ENCODE results near the gene RASSF7. TPM values are rescaled to one million over a fixed set of nuclear protein-coding genes. Genes with fewer than 3 reads are reported as not detected.

The RASSF7 gene
- total RNA-seq, 1 experiment from 2014 or later = 13.8 TPM

GRCh38 chr11:559020-559620 lies 1.6 kb upstream of the RASSF7 start:
- no peak overlapping the region for H3K9ac ChIP-seq (ENCODE audit: low read length)
- H3K4me1 ChIP-seq (ENCODE audit: low read length) = peaks cover 30% of the 10 kb centered on the region
- no peak for DNase-seq
- H3K27me3 ChIP-seq (ENCODE audit: low read length) = no peaks in the 10 kb centered on the region
- 0 out of 2 replicates have a peak, but pooled peaks cover 4% of the 10 kb centered on the region for H3K79me2 ChIP-seq (ENCODE audit: low read length)
- no peak overlapping the region for H3K4me3 ChIP-seq (ENCODE audit: low read length)
- peak overlapping the region; percentile 87 for H3K4me2 ChIP-seq (ENCODE audit: low read depth, low read length, poor library complexity, severe bottlenecking)
- H3K27ac ChIP-seq (ENCODE audit: low read length) = no peak overlapping the region
- H2AFZ ChIP-seq (ENCODE audit: low read length) = no peak overlapping the region
- no peaks in the 10 kb centered on the region for H3K9me2 ChIP-seq (replicated peaks; ENCODE audit: insufficient read depth, low read length)
- H3K9me3 ChIP-seq (ENCODE audit: low read length) = no peaks in the 10 kb centered on the region
- peaks cover 10% of the 10 kb centered on the region; the same call in 1 of the 2 replicates for H4K20me1 ChIP-seq (ENCODE audit: insufficient read depth, low read depth, low read length)
- H3K36me3 ChIP-seq (ENCODE audit: insufficient read depth, low read length) = no peaks in the 10 kb centered on the region

GRCh38 chr11:559712-560304 lies 962 bp upstream of the RASSF7 start:
- Histone ChIP-seq H3K9me3 (ENCODE audit: low read length) (no peaks in the 10 kb centered on the region), H4K20me1 (ENCODE audit: insufficient read depth, low read depth, low read length) (peaks cover 12% of the 10 kb centered on the region; the same call in 1 of the 2 replicates), H3K27ac (ENCODE audit: low read length) (no peak overlapping the region), H3K4me3 (ENCODE audit: low read length) (peak overlapping the region; percentile 79), H3K4me1 (ENCODE audit: low read length) (peaks cover 23% of the 10 kb centered on the region), H3K4me2 (ENCODE audit: low read depth, low read length, poor library complexity, severe bottlenecking) (peak overlapping the region; percentile 87), H3K79me2 (ENCODE audit: low read length) (0 out of 2 replicates have a peak, but pooled peaks cover 4% of the 10 kb centered on the region), H2AFZ (ENCODE audit: low read length) (no peak overlapping the region; the same call in 1 of the 2 replicates), H3K9ac (ENCODE audit: low read length) (peak overlapping the region; percentile 69), H3K9me2 (replicated peaks; ENCODE audit: insufficient read depth, low read length) (no peaks in the 10 kb centered on the region), H3K36me3 (ENCODE audit: insufficient read depth, low read length) (no peaks in the 10 kb centered on the region), H3K27me3 (ENCODE audit: low read length) (no peaks in the 10 kb centered on the region)
- DNase-seq = no peak

GRCh38 chr11:561148-562003 lies 606 bp downstream of the RASSF7 start:
- Histone ChIP-seq H4K20me1 (ENCODE audit: insufficient read depth, low read depth, low read length) (peaks cover 17% of the 10 kb centered on the region; the same call in 1 of the 2 replicates), H2AFZ (ENCODE audit: low read length) (peak overlapping the region; percentile 79; the same call in 1 of the 2 replicates), H3K9me3 (ENCODE audit: low read length) (no peaks in the 10 kb centered on the region), H3K27ac (ENCODE audit: low read length) (no peak overlapping the region), H3K4me3 (ENCODE audit: low read length) (peak overlapping the region; percentile 95), H3K9me2 (replicated peaks; ENCODE audit: insufficient read depth, low read length) (no peaks in the 10 kb centered on the region), H3K9ac (ENCODE audit: low read length) (peak overlapping the region; percentile 79), H3K27me3 (ENCODE audit: low read length) (no peaks in the 10 kb centered on the region), H3K4me1 (ENCODE audit: low read length) (peaks cover 23% of the 10 kb centered on the region), H3K79me2 (ENCODE audit: low read length) (0 out of 2 replicates have a peak, but pooled peaks cover 4% of the 10 kb centered on the region), H3K36me3 (ENCODE audit: insufficient read depth, low read length) (no peaks in the 10 kb centered on the region), H3K4me2 (ENCODE audit: low read depth, low read length, poor library complexity, severe bottlenecking) (peak overlapping the region; percentile 81)
- peak; percentile 57 for DNase-seq

GRCh38 chr11:562046-562645 lies 1.4 kb downstream of the RASSF7 start:
- Histone ChIP-seq H3K4me1 (ENCODE audit: low read length) (peaks cover 27% of the 10 kb centered on the region), H3K9me2 (replicated peaks; ENCODE audit: insufficient read depth, low read length) (no peaks in the 10 kb centered on the region), H3K36me3 (ENCODE audit: insufficient read depth, low read length) (no peaks in the 10 kb centered on the region), H3K9me3 (ENCODE audit: low read length) (no peaks in the 10 kb centered on the region), H4K20me1 (ENCODE audit: insufficient read depth, low read depth, low read length) (peaks cover 17% of the 10 kb centered on the region; the same call in 1 of the 2 replicates), H3K27ac (ENCODE audit: low read length) (no peak overlapping the region), H3K27me3 (ENCODE audit: low read length) (no peaks in the 10 kb centered on the region), H3K79me2 (ENCODE audit: low read length) (0 out of 2 replicates have a peak, but pooled peaks cover 4% of the 10 kb centered on the region), H3K4me3 (ENCODE audit: low read length) (peak overlapping the region; percentile 95), H3K9ac (ENCODE audit: low read length) (peak overlapping the region; percentile 79), H3K4me2 (ENCODE audit: low read depth, low read length, poor library complexity, severe bottlenecking) (peak overlapping the region; percentile 81), H2AFZ (ENCODE audit: low read length) (no peak overlapping the region)
- no peak for DNase-seq

GRCh38 chr11:563066-563811 lies 2.5 kb downstream of the RASSF7 start:
- Histone ChIP-seq H3K27me3 (ENCODE audit: low read length) (no peaks in the 10 kb centered on the region), H3K9ac (ENCODE audit: low read length) (no peak overlapping the region), H3K79me2 (ENCODE audit: low read length) (peaks cover 9% of the 10 kb centered on the region; the same call in 1 of the 2 replicates), H3K27ac (ENCODE audit: low read length) (no peak overlapping the region), H3K4me2 (ENCODE audit: low read depth, low read length, poor library complexity, severe bottlenecking) (no peak overlapping the region), H4K20me1 (ENCODE audit: insufficient read depth, low read depth, low read length) (peaks cover 17% of the 10 kb centered on the region; the same call in 1 of the 2 replicates), H3K9me3 (ENCODE audit: low read length) (no peaks in the 10 kb centered on the region), H2AFZ (ENCODE audit: low read length) (no peak overlapping the region), H3K4me1 (ENCODE audit: low read length) (peaks cover 31% of the 10 kb centered on the region), H3K9me2 (replicated peaks; ENCODE audit: insufficient read depth, low read length) (no peaks in the 10 kb centered on the region), H3K36me3 (ENCODE audit: insufficient read depth, low read length) (no peaks in the 10 kb centered on the region), H3K4me3 (ENCODE audit: low read length) (no peak overlapping the region)
- no peak for DNase-seq

GRCh38 chr11:563812-564578 lies 3.2 kb downstream of the RASSF7 start:
- Histone ChIP-seq H3K9me3 (ENCODE audit: low read length) (no peaks in the 10 kb centered on the region), H3K9ac (ENCODE audit: low read length) (no peak overlapping the region), H3K27ac (ENCODE audit: low read length) (no peak overlapping the region), H4K20me1 (ENCODE audit: insufficient read depth, low read depth, low read length) (peaks cover 17% of the 10 kb centered on the region; the same call in 1 of the 2 replicates), H3K4me1 (ENCODE audit: low read length) (peaks cover 33% of the 10 kb centered on the region), H3K9me2 (replicated peaks; ENCODE audit: insufficient read depth, low read length) (no peaks in the 10 kb centered on the region), H3K4me3 (ENCODE audit: low read length) (no peak overlapping the region), H3K4me2 (ENCODE audit: low read depth, low read length, poor library complexity, severe bottlenecking) (no peak overlapping the region), H3K36me3 (ENCODE audit: insufficient read depth, low read length) (no peaks in the 10 kb centered on the region), H3K27me3 (ENCODE audit: low read length) (no peaks in the 10 kb centered on the region), H2AFZ (ENCODE audit: low read length) (no peak overlapping the region), H3K79me2 (ENCODE audit: low read length) (peaks cover 9% of the 10 kb centered on the region; the same call in 1 of the 2 replicates)
- DNase-seq = no peak

GRCh38 chr11:565921-566509 lies 5.2 kb downstream of the RASSF7 start:
- Histone ChIP-seq H3K4me2 (ENCODE audit: low read depth, low read length, poor library complexity, severe bottlenecking) (no peak overlapping the region), H3K79me2 (ENCODE audit: low read length) (peaks cover 9% of the 10 kb centered on the region; the same call in 1 of the 2 replicates), H2AFZ (ENCODE audit: low read length) (no peak overlapping the region), H3K9me2 (replicated peaks; ENCODE audit: insufficient read depth, low read length) (no peaks in the 10 kb centered on the region), H3K9ac (ENCODE audit: low read length) (no peak overlapping the region), H3K4me3 (ENCODE audit: low read length) (no peak overlapping the region), H4K20me1 (ENCODE audit: insufficient read depth, low read depth, low read length) (peaks cover 17% of the 10 kb centered on the region; the same call in 1 of the 2 replicates), H3K27me3 (ENCODE audit: low read length) (no peaks in the 10 kb centered on the region), H3K27ac (ENCODE audit: low read length) (no peak overlapping the region), H3K36me3 (ENCODE audit: insufficient read depth, low read length) (no peaks in the 10 kb centered on the region), H3K4me1 (ENCODE audit: low read length) (peaks cover 26% of the 10 kb centered on the region), H3K9me3 (ENCODE audit: low read length) (no peaks in the 10 kb centered on the region)
- DNase-seq = no peak
